ENCODE measurements around the gene PCP2.

PCP2 gene

DNA sequence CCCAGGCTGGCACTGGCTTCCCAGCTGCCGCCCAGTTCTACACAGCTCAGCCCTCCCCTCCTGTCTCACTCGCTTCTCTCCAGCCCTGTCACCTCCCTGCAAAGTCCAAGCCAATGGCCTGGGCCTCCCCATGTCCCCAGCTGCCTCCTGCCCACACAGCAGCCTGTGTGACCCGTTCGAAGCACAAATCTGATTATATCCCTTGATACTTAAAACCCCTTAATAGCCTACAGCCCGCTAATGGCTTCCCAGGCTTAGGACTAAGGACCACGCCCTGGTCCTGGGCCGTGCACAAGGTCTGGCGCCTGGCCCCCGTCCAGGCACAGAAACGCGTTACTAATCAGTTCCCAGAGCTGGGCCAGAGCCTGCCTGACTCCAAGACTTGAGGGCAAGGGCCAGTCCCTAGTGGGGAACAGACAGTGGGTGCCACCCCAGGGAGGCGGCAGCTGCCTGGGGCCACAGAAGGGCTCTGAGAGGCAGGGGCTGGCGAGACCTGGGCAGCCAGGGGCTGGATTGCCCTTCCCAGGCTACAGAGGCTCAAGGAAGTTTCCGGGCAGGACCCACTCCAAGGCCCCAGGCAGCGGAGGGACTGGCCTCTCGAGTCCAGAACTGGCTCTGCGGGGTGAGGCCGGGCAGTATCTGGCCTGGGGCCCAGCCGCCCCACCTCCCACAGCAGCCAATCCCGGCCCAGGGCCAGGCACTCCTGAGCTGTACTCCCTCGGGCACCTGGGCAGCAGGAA is 14.6 kb downstream of the PCP2 start:
- no peak for DNase-seq (ENCODE audit: low spot score)

DNA sequence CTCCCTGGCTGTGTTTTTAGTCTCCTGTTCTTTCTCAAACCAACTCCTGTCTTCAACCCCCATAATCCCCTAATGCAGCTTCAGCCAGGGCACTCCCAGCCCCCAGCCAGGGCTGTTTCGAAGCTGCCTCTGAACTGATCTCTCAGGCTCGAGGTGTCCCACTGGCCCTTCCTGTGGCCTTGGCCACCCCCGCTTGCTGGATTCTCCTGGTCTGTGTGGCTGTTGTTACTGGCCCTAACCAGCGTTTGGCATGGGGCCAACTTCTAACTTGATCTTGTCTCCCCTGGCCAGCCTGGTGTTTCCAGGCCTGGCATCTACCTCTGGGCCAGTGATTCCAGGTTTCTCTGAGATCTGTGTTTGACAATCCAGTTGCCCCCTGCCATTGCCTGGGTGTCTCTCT is 15.2 kb downstream of the PCP2 start:
- no peak for DNase-seq (ENCODE audit: low spot score)

DNA sequence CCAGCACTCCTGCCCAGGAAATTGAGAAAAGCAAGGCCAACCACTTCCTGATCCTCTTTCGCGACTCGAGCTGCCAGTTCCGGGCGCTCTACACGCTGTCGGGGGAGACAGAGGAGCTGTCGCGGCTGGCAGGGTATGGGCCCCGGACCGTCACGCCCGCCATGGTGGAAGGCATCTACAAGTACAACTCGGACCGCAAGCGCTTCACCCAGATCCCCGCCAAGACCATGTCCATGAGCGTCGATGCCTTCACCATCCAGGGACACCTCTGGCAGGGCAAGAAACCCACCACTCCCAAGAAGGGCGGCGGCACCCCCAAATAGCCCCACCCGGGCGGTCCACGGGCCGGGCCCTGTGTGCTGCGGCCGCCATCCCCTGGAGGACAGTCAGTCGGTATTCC is 15.8 kb downstream of the PCP2 start:
- DNase-seq (ENCODE audit: low spot score) = no peak

GRCh38 chr19:7617172-7617571 is 16.3 kb downstream of the PCP2 start:
- no peak for DNase-seq (ENCODE audit: low spot score)

DNA sequence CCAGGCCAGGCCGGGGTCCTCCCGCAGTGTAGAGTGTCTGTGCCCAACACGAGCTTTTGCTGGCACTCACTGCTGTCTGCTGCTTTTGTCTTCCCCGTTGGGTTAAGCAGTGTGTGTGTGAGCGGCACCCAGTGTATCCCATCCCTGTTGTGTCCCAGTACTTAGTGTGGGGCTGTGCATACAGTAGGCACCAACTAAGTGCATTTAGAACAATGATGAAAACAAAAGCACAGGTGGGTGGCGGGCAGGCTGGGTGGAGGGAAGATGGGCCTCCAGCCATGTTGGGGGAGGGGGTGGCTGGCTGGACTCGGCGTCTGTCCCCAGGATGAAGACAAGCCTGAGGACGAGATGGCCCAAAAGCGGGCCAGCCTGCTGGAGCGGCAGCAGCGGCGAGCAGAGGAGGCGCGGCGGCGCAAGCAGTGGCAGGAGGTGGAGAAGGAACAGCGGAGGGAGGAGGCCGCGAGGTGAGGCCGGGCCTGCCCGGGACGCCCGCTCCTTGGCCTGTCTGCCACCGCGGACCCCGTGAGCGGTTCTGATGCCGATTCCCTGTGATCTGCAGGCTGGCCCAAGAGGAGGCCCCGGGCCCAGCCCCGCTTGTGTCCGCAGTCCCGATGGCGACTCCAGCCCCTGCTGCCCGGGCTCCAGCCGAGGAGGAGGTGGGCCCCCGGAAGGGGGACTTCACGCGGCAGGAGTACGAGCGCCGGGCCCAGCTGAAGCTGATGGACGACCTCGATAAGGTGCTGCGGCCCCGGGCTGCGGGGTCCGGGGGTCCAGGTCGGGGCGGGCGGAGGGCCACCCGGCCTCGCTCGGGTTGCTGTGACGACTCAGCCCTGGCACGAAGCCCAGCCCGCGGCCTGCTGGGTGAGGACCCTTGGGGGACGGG is 18.4 kb downstream of the PCP2 start:
- DNase-seq (ENCODE audit: low spot score) = no peak

GRCh38 chr19:7612282-7613274 is 20.9 kb downstream of the PCP2 start:
- DNase-seq (ENCODE audit: low spot score) = no peak

GRCh38 chr19:7611541-7612279 is 21.8 kb downstream of the PCP2 start:
- no peak for DNase-seq (ENCODE audit: low spot score)

GRCh38 chr19:7610491-7611240 is 22.9 kb downstream of the PCP2 start:
- no peak for DNase-seq (ENCODE audit: low spot score)

GRCh38 chr19:7607874-7608560 is 25.5 kb downstream of the PCP2 start:
- no peak for DNase-seq (ENCODE audit: low spot score)

DNA sequence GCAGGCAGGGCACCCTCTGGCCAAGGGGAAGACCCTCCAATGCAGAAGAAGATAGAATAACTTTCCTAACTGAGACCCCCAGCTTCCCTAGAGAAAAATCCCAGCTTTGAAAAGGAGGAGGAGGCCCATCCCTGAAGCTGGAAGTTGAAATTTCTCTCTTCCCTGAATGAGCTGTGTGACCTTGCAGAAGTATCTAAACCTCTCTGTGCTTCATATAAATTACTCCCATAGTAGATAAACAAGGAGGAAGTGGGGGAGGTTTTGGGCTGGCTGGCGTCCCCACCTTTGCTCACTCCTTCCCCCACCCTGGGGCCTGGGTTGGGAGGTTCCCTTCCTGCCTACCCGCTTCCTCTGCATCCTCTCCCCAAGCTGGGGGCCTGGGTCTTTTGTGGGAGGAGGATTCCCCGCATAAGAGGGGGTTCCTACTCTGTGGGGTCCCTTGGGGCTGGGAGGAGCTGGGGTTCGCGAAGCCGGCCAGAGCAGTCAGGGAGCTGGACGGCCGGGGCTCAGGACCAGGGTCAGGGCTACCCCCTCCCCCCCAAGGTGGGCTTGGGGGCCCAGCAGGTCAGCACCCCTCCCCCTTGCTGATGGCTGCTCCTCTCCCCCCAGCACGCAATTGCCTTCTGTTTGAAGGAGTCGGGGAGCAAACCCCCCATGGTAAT is 26.2 kb downstream of the PCP2 start:
- no peak for DNase-seq (ENCODE audit: low spot score)

DNA sequence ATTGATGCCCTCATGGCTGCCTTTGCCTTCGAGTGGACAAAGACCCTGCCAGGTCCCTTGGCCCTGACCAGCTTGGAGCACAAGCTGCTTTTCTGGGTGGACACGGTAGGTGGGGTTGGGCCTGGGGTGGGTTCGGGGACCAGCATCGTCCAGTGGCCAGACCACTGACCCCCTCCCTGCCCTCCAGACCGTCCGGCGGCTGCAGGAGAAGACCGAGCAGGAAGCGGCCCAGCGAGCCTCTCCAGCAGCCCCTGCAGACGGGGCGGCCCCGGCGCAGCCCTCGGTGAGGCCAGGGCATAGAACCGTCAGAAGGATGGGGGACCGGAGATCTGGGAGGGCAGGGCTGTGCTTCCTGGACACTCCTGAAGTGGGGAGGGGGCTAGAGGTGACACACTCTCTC is 27.2 kb downstream of the PCP2 start:
- no peak for DNase-seq (ENCODE audit: low spot score)

GRCh38 chr19:7605490-7606222 is 27.9 kb downstream of the PCP2 start:
- peak; percentile 68 for DNase-seq (ENCODE audit: low spot score)

DNA sequence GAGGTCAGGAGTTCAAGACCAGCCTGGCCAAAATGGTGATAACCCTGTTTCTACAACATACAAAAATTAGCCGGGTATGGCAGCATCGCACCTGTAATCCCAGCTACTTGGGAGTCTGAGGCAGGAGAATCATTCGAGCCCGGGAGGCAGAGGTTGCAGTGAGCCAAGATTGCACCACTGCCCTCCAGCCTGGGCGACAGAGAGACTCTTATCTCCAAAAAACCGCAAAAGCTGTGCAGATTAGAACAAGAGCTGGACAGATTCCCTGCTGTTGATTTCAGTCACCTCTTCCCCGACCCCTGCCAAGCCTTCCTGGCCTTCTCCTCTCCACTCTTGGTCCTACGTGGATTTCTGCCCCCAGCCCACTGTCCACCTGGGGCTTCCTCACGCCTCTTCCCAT is 29.6 kb downstream of the PCP2 start:
- no peak for DNase-seq (ENCODE audit: low spot score)

DNA sequence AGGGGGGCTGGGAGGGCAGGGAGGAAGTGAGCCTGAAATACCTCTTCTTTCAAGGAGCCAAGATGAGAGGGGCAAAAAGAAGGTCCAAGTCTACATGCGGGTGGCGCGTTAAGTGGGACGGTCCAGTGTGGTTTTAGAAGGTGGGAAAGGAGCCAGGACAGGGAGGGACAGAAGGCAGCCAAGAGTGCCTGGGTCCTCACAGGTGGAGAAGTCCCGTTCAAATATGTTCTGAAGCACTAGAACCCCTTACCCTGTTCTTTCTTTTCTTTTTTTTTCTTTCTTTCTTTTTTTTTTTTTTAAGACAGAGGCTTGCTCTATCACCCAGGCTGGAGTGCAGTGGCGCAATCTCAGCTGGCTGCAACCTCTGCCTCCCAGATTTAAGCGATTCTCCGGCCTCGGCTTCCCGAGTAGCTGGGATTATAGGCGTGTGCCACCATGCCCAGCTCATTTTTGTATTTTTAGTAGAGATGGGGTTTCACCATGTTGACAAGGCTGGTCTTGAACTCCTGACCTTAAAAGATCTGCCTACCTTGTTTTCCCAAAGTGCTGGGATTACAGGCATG is 30.5 kb downstream of the PCP2 start:
- DNase-seq (ENCODE audit: low spot score) = no peak

DNA sequence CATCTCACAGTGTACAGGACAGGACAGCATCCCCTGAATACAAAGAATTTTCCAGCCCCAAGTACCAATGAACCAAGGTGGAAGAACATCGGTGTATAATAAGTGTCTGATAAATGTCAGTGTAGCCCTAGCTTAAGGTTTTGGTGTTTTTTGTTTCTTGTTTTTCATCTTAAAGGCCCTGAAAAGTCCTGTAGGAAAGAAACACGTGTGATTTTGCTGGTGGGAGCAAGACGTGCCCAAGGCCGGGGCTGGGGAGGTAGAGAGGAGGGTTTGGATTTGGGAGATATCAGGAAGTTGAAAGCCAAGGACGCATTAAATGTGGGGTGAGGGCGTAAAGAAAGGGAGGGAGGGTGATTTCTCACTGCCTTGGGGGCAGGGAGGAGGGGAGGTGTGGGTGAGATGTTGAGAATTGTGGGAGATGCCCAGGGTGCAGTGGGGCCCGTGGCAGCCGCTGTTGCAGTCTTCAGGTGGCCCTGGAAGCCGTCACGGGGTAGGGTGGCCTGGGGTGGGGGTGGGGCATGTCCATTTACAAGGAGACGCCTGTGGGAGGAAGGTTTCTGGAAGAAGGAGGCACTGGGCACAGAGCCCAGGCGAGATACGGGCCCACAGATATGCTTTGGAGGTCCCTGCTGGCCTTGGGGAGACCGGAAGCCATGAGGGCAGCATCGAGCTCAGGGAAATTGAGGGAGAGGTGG is 31.1 kb downstream of the PCP2 start:
- DNase-seq (ENCODE audit: low spot score) = no peak

GRCh38 chr19:7600721-7601120 is 32.8 kb downstream of the PCP2 start:
- DNase-seq (ENCODE audit: low spot score) = no peak

GRCh38 chr19:7598180-7598579 is 35.3 kb downstream of the PCP2 start:
- DNase-seq (ENCODE audit: low spot score) = no peak

DNA sequence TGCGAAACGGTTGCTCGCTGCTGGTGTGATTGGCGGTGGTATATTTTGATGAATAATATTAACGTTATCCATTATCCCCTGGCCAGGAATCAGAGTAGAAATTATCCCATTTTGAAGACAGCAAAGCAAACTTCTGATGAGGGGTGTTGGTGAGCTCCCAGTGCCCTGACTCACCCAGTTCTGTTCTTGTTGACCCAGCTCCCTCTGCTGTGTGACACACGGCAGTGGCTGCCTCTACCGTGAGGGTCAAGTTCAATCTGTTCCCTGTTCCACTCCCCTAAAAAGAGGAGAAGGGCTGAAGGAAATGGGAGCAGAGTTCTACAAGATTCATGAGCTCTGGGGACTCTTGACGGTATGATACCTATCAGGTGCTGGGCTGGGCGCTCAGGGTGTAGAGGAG is 35.8 kb downstream of the PCP2 start:
- no peak for DNase-seq (ENCODE audit: low spot score)
